Bronchial epithelial cell (primary cell): ENCODE results near the gene TMEM150B. TPM values are rescaled to one million over a fixed set of nuclear protein-coding genes. Genes with fewer than 3 reads are reported as not detected.

ENCODE experiments used
- DNase-seq: peaks from one replicate; pipeline ENCODE4 v3.0.0-alpha.2; 2010; ENCODE audit warnings: low read depth
- FAIRE-seq: peaks from 2 replicates; lab custom pipeline; 2011; peaks lifted over from hg19 to GRCh38; lab: Jason Lieb, UNC
- H3K27me3 ChIP-seq: 2 replicates; pipeline ENCODE4 v1.5.1; 2011; ENCODE audit warnings: low read length; ENCODE audit not compliant: control insufficient read depth, insufficient read depth
- H3K36me3 ChIP-seq: 2 replicates; pipeline ENCODE4 v1.5.1; 2011; ENCODE audit warnings: low read length; ENCODE audit not compliant: control insufficient read depth, insufficient read depth
- H3K4me3 ChIP-seq: 2 replicates; pipeline ENCODE4 v1.5.1; 2011; ENCODE audit warnings: mild to moderate bottlenecking, low read depth, low read length, control low read depth
- CTCF ChIP-seq: IDR thresholded peaks from 2 replicates; pipeline ENCODE4 v1.5.1; 2011; ENCODE audit warnings: mild to moderate bottlenecking, moderate library complexity, low read length, control low read depth, inconsistent platforms; ENCODE audit not compliant: insufficient read depth, severe bottlenecking
- total RNA-seq: library from RNA; depleted of rRNA; stranded (reverse); fragments of >200 nt; gene quantifications from 2 replicates; pipeline ENCODE4 v1.2.1, GENCODE V29; 2014

The TMEM150B gene
- total RNA-seq, 1 donor from 2014 or later, result not detected

GRCh38 chr19:55358493-55358892 is 33.4 kb upstream of the TMEM150B start:
- no peak for FAIRE-seq
- no peak for DNase-seq
- Histone ChIP-seq H3K27me3 (no peaks in the 10 kb centered on the region), H3K36me3 (no peaks in the 10 kb centered on the region), H3K4me3 (no peak overlapping the region)
- TF ChIP-seq CTCF, result no peak

- Histone ChIP-seq H3K27me3 (peaks cover 4% of the 10 kb centered on the region), H3K4me3 (no peak overlapping the region), H3K36me3 (no peaks in the 10 kb centered on the region)
- TF ChIP-seq CTCF, result no peak
- no peak for FAIRE-seq
- peak; percentile 86 for DNase-seq
Measured at GRCh38 chr19:55355213-55355821, 30.2 kb upstream of the TMEM150B start.

- no peak for DNase-seq
- no peak for FAIRE-seq
- H3K4me3 ChIP-seq, result peak within 1 kb of the TSS; percentile 56
- H3K36me3 ChIP-seq, result no peaks in the 10 kb centered on the region
- peaks cover 4% of the 10 kb centered on the region for H3K27me3 ChIP-seq
- no peak for TF ChIP-seq CTCF
Measured at GRCh38 chr19:55354698-55355212, 29.6 kb upstream of the TMEM150B start, which contains the start of gene COX6B2. Gene COX6B2, minus strand, starts transcription at chr19:55354719. Its CDS starts 198 bp downstream, at chr19:55354521.

- peaks cover 4% of the 10 kb centered on the region for H3K27me3 ChIP-seq
- DNase-seq, result peak; percentile 40
Measured at GRCh38 chr19:55353803-55354697, 28.9 kb upstream of the TMEM150B start.

GRCh38 chr19:55353356-55353802 is 28.2 kb upstream of the TMEM150B start:
- Histone ChIP-seq H3K36me3 (no peaks in the 10 kb centered on the region), H3K4me3 (peak overlapping the region; percentile 56), H3K27me3 (peaks cover 4% of the 10 kb centered on the region)
- no peak for DNase-seq
- no peak for FAIRE-seq
- no peak for TF ChIP-seq CTCF

More at GRCh38 chr19:55353803-55354697, 28.9 kb upstream of the TMEM150B start:
- Histone ChIP-seq H3K36me3 (no peaks in the 10 kb centered on the region), H3K4me3 (peak overlapping the region; percentile 56)
- no peak for TF ChIP-seq CTCF
- no peak for FAIRE-seq
